ENCODE measurements around the gene TMEM37.

TMEM37 gene

GRCh38 chr2:119432851-119433522, 1.3 kb downstream of the TMEM37 start:
- DNase-seq, result no peak

GRCh38 chr2:119433636-119434327, 2.1 kb downstream of the TMEM37 start:
- no peak for DNase-seq

- no peak for DNase-seq
Measured at GRCh38 chr2:119434664-119435063, 3.0 kb downstream of the TMEM37 start.

- DNase-seq, result no peak
Measured at GRCh38 chr2:119435081-119435952, 3.7 kb downstream of the TMEM37 start.

- no peak for DNase-seq
Measured at GRCh38 chr2:119435953-119436297, 4.3 kb downstream of the TMEM37 start.

- DNase-seq, result no peak
Measured at GRCh38 chr2:119436993-119437772, 5.5 kb downstream of the TMEM37 start.

- no peak for DNase-seq
Measured at GRCh38 chr2:119438128-119438656, 6.5 kb downstream of the TMEM37 start.

GRCh38 chr2:119438726-119439284, 7.2 kb downstream of the TMEM37 start:
- DNase-seq, result no peak

- DNase-seq, result no peak
Measured at GRCh38 chr2:119439574-119440500, 8.2 kb downstream of the TMEM37 start.

GRCh38 chr2:119440501-119440870, 8.8 kb downstream of the TMEM37 start:
- no peak for DNase-seq

GRCh38 chr2:119440873-119441272, 9.2 kb downstream of the TMEM37 start:
- no peak for DNase-seq

- DNase-seq, result no peak
Measured at GRCh38 chr2:119441376-119442225, 9.9 kb downstream of the TMEM37 start.

- DNase-seq, result no peak
Measured at GRCh38 chr2:119442226-119442619, 10.6 kb downstream of the TMEM37 start.

- no peak for DNase-seq
Measured at GRCh38 chr2:119442850-119443249, 11.2 kb downstream of the TMEM37 start.

GRCh38 chr2:119446037-119446436, 14.4 kb downstream of the TMEM37 start:
- no peak for DNase-seq

- DNase-seq, result no peak
Measured at GRCh38 chr2:119448427-119449141, 16.9 kb downstream of the TMEM37 start.

GRCh38 chr2:119449521-119449920, 17.9 kb downstream of the TMEM37 start:
- DNase-seq, result no peak

Measured in amygdala (tissue), 56 donors.